Suprapubic skin (tissue), 4 donors: Measurements from ENCODE around the gene TAOK2.

Experiments
- CTCF ChIP-seq, 2 donors: fragments of 200-600 bp in 1 of 2; fragments of 450-650 bp in 1 of 2; sonication (generic) in 1 of 2; IDR thresholded peaks; one replicate each; pipeline ENCODE4 v1.5.1; 2016 to 2019; ENCODE audit warnings: antibody characterized with exemption in 2 of 2, mild to moderate bottlenecking in 1 of 2, moderate library complexity in 1 of 2
- POLR2A ChIP-seq, 2 donors: fragments of 450-650 bp; IDR thresholded peaks; one replicate each; pipeline ENCODE4 v1.6.1; 2017; ENCODE audit warnings: antibody characterized with exemption in 2 of 2, mild to moderate bottlenecking in 2 of 2, moderate library complexity in 2 of 2
- POLR2AphosphoS5 ChIP-seq, 3 donors: sonication (generic); formaldehyde crosslinking; IDR thresholded peaks; one replicate each; pipeline ENCODE4 v1.6.1; 2017; ENCODE audit warnings: antibody characterized with exemption in 3 of 3

DNA sequence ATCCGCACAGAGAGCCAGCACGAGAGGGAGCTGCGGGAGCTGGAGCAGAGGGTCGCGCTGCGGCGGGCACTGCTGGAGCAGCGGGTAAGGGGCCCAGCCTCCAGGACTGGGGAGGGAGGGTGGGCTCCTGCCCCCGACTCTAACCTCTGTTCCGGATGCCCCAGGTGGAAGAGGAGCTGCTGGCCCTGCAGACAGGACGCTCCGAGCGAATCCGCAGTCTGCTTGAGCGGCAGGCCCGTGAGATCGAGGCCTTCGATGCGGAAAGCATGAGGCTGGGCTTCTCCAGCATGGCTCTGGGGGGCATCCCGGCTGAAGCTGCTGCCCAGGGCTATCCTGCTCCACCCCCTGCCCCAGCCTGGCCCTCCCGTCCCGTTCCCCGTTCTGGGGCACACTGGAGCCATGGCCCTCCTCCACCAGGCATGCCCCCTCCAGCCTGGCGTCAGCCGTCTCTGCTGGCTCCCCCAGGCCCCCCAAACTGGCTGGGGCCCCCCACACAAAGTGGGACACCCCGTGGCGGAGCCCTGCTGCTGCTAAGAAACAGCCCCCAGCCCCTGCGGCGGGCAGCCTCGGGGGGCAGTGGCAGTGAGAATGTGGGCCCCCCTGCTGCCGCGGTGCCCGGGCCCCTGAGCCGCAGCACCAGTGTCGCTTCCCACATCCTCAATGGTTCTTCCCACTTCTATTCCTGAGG is 17.4 kb downstream of the TAOK2 start:
- no peak for TF ChIP-seq POLR2AphosphoS5 (IDR thresholded peaks at IDR 0.05)
- no peak for TF ChIP-seq POLR2A (IDR thresholded peaks at IDR 0.05)
- TF ChIP-seq CTCF (IDR thresholded peaks at IDR 0.05) = no peak
